Measurements from ENCODE around the gene CSPG4. TPM values are rescaled to one million over a fixed set of nuclear protein-coding genes. Genes with fewer than 3 reads are reported as not detected.

The CSPG4 gene
- total and polyA plus RNA-seq, 2 of the 13 experiments (the other 11 are each of a cell fraction or from before 2014, with no cell fraction given), result 0.01 to 0.04 TPM

GRCh38 chr15:75640483-75641178, 72.0 kb downstream of the CSPG4 start (continued):
- TF ChIP-seq TFDP1 (CRISPR knock-in tag; IDR thresholded peaks at IDR 0.05; ENCODE audit: borderline replicate concordance), result no peak
- no peak for TF ChIP-seq PLRG1 (conservative IDR thresholded peaks at IDR 0.05)
- TF ChIP-seq BORCS8-MEF2B (CRISPR knock-in tag; IDR thresholded peaks at IDR 0.05), result no peak
- TF ChIP-seq SOX5 (CRISPR knock-in tag; IDR thresholded peaks at IDR 0.05; ENCODE audit: borderline replicate concordance), result peak; percentile 74
- TF ChIP-seq ZSCAN12 (CRISPR knock-in tag; IDR thresholded peaks at IDR 0.05), result no peak
- no peak for TF ChIP-seq RARG (CRISPR knock-in tag; IDR thresholded peaks at IDR 0.05; ENCODE audit: low read depth)
- TF ChIP-seq, protein P1, sequence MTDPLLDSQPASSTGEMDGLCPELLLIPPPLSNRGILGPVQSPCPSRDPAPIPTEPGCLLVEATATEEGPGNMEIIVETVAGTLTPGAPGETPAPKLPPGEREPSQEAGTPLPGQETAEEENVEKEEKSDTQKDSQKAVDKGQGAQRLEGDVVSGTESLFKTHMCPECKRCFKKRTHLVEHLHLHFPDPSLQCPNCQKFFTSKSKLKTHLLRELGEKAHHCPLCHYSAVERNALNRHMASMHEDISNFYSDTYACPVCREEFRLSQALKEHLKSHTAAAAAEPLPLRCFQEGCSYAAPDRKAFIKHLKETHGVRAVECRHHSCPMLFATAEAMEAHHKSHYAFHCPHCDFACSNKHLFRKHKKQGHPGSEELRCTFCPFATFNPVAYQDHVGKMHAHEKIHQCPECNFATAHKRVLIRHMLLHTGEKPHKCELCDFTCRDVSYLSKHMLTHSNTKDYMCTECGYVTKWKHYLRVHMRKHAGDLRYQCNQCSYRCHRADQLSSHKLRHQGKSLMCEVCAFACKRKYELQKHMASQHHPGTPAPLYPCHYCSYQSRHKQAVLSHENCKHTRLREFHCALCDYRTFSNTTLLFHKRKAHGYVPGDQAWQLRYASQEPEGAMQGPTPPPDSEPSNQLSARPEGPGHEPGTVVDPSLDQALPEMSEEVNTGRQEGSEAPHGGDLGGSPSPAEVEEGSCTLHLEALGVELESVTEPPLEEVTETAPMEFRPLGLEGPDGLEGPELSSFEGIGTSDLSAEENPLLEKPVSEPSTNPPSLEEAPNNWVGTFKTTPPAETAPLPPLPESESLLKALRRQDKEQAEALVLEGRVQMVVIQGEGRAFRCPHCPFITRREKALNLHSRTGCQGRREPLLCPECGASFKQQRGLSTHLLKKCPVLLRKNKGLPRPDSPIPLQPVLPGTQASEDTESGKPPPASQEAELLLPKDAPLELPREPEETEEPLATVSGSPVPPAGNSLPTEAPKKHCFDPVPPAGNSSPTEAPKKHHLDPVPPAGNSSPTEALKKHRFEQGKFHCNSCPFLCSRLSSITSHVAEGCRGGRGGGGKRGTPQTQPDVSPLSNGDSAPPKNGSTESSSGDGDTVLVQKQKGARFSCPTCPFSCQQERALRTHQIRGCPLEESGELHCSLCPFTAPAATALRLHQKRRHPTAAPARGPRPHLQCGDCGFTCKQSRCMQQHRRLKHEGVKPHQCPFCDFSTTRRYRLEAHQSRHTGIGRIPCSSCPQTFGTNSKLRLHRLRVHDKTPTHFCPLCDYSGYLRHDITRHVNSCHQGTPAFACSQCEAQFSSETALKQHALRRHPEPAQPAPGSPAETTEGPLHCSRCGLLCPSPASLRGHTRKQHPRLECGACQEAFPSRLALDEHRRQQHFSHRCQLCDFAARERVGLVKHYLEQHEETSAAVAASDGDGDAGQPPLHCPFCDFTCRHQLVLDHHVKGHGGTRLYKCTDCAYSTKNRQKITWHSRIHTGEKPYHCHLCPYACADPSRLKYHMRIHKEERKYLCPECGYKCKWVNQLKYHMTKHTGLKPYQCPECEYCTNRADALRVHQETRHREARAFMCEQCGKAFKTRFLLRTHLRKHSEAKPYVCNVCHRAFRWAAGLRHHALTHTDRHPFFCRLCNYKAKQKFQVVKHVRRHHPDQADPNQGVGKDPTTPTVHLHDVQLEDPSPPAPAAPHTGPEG (CRISPR knock-in tag; IDR thresholded peaks at IDR 0.05), result no peak
- TF ChIP-seq ATF5 (CRISPR knock-in tag; IDR thresholded peaks at IDR 0.05; ENCODE audit: low read depth), result no peak
- TF ChIP-seq ZNF562 (CRISPR knock-in tag; IDR thresholded peaks at IDR 0.05; ENCODE audit: borderline replicate concordance), result no peak
- no peak for TF ChIP-seq ETV5 (CRISPR knock-in tag; IDR thresholded peaks at IDR 0.05; ENCODE audit: borderline replicate concordance)
- TF ChIP-seq SSRP1 (CRISPR knock-in tag; IDR thresholded peaks at IDR 0.05), result no peak
- TF ChIP-seq CC2D1A (CRISPR knock-in tag; IDR thresholded peaks at IDR 0.05), result no peak
- no peak for TF ChIP-seq ZNF230 (CRISPR knock-in tag; IDR thresholded peaks at IDR 0.05)
- TF ChIP-seq, protein P2, sequence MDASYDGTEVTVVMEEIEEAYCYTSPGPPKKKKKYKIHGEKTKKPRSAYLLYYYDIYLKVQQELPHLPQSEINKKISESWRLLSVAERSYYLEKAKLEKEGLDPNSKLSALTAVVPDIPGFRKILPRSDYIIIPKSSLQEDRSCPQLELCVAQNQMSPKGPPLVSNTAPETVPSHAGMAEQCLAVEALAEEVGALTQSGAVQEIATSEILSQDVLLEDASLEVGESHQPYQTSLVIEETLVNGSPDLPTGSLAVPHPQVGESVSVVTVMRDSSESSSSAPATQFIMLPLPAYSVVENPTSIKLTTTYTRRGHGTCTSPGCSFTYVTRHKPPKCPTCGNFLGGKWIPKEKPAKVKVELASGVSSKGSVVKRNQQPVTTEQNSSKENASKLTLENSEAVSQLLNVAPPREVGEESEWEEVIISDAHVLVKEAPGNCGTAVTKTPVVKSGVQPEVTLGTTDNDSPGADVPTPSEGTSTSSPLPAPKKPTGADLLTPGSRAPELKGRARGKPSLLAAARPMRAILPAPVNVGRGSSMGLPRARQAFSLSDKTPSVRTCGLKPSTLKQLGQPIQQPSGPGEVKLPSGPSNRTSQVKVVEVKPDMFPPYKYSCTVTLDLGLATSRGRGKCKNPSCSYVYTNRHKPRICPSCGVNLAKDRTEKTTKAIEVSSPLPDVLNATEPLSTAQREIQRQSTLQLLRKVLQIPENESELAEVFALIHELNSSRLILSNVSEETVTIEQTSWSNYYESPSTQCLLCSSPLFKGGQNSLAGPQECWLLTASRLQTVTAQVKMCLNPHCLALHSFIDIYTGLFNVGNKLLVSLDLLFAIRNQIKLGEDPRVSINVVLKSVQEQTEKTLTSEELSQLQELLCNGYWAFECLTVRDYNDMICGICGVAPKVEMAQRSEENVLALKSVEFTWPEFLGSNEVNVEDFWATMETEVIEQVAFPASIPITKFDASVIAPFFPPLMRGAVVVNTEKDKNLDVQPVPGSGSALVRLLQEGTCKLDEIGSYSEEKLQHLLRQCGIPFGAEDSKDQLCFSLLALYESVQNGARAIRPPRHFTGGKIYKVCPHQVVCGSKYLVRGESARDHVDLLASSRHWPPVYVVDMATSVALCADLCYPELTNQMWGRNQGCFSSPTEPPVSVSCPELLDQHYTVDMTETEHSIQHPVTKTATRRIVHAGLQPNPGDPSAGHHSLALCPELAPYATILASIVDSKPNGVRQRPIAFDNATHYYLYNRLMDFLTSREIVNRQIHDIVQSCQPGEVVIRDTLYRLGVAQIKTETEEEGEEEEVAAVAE (CRISPR knock-in tag; IDR thresholded peaks at IDR 0.05; ENCODE audit: borderline replicate concordance), result no peak; the same call in 1 of the 2 replicates
- TF ChIP-seq ZNF44 (CRISPR knock-in tag; IDR thresholded peaks at IDR 0.05), result no peak

All from HepG2 (cell line).